ENCODE data around the gene CALHM1. TPM values are rescaled to one million over a fixed set of nuclear protein-coding genes. Genes with fewer than 3 reads are reported as not detected.
"Not testable (repeated sequence)": the region's sequence is repeated elsewhere in the genome, so short reads cannot be mapped to it uniquely, and the experiment has no call there.

The CALHM1 gene
- total and polyA plus RNA-seq, 2 of the 8 experiments (the other 6 are each of a cell fraction or from before 2014, with no cell fraction given): 0.29 to 0.34 TPM

GRCh38 chr10:103486635-103487409 is 28.1 kb upstream of the CALHM1 start:
- H3K79me1 ChIP-seq (ENCODE audit: low read depth, low read length); H3K27me3 ChIP-seq (replicated peaks in 1 of 4; ENCODE audit: control insufficient read depth in 3 of 4, extremely low read depth in 1 of 4, insufficient read depth in 3 of 4, low read length in 3 of 4); FAIRE-seq; H3K23ac ChIP-seq (ENCODE audit: insufficient read length); H3K4ac ChIP-seq (replicated peaks; ENCODE audit: insufficient read length, low read depth, low read length); H2BK20ac ChIP-seq (ENCODE audit: low read length); H4K20me1 ChIP-seq (replicated peaks in 1 of 2; ENCODE audit: control insufficient read depth in 1 of 2, insufficient read depth in 2 of 2, low read length in 2 of 2); H3K4me2 ChIP-seq (ENCODE audit: insufficient read depth in 1 of 2, low read depth in 2 of 2, low read length in 2 of 2); H2AK5ac ChIP-seq (ENCODE audit: low read depth, low read length); H3K4me3 ChIP-seq (ENCODE audit: extremely low read depth in 1 of 4, insufficient read depth in 2 of 4, low read depth in 3 of 4, low read length in 4 of 4); H3K27ac ChIP-seq (ENCODE audit: low read depth, low read length); H2BK15ac ChIP-seq (ENCODE audit: low read length); H3K56ac ChIP-seq (replicated peaks; ENCODE audit: insufficient read length, low read depth, low read length); H3K9ac ChIP-seq (replicated peaks in 1 of 4; ENCODE audit: extremely low read depth in 1 of 4, low read depth in 3 of 4, low read length in 3 of 4); H4K91ac ChIP-seq (replicated peaks; ENCODE audit: insufficient read length, low read length); H2AFZ ChIP-seq (ENCODE audit: low read length); H2BK12ac ChIP-seq (ENCODE audit: low read depth, low read length); H3K9me3 ChIP-seq (ENCODE audit: insufficient read depth in 2 of 2, low read depth in 1 of 2, low read length in 1 of 2); H4K8ac ChIP-seq (ENCODE audit: extremely low read depth, insufficient read depth, low read length); H3K23me2 ChIP-seq (ENCODE audit: low read depth, low read length); H3K14ac ChIP-seq (ENCODE audit: insufficient read length); H3K18ac ChIP-seq (ENCODE audit: extremely low read depth, low read length); H2BK120ac ChIP-seq (replicated peaks; ENCODE audit: low read depth, low read length); H3K36me3 ChIP-seq (ENCODE audit: control insufficient read depth in 2 of 4, insufficient read depth in 4 of 4, low read length in 3 of 4); H3K79me2 ChIP-seq (ENCODE audit: control insufficient read depth in 1 of 2, insufficient read depth in 2 of 2, low read length in 2 of 2); H4K5ac ChIP-seq (ENCODE audit: insufficient read length, low read depth, low read length); H2BK5ac ChIP-seq (ENCODE audit: low read depth, low read length); DNase-seq (ENCODE audit: low read depth in 1 of 2, low spot score in 2 of 2); H3K4me1 ChIP-seq (replicated peaks in 1 of 4; ENCODE audit: control insufficient read depth in 3 of 4, insufficient read depth in 4 of 4, low read length in 3 of 4): not testable (repeated sequence)
- WGBS, 2 experiments (ENCODE audit: extremely low coverage in 1 of 2, insufficient coverage in 1 of 2, insufficient read length in 1 of 2, insufficient replicate concordance in 2 of 2, low coverage in 1 of 2, low lambda C conversion rate in 2 of 2, missing lambda C conversion rate in 1 of 2): 89% methylated on average over 8 of the region's 8 CpGs; no CpG with 5 or more reads in 1 of the 2 experiments
- ChIA-PET CTCF (ENCODE audit: partially characterized antibody) (interaction anchor here (0.7 to 5.1 kb wide), 22 partner anchors 10 to 657 kb away, joined by 3 to 71 read pairs (median 6); partner anchors contain the start of genes CALHM1 and CALHM2), POLR2A (ENCODE audit: partially characterized antibody) (interaction anchor here (0.8 to 3.0 kb wide), 2 partner anchors 10 to 102 kb away, joined by 3 to 11 read pairs; no protein-coding TSS in a partner anchor)

Data from H1 (cell line).